ENCODE results near the gene MYO15A.

MYO15A gene

GRCh38 chr17:18146259-18146658 is 37.7 kb downstream of the MYO15A start:
- H3K4me2 ChIP-seq (ENCODE audit: low read depth, low read length, poor library complexity, severe bottlenecking) = no peak overlapping the region
- no peaks in the 10 kb centered on the region for H3K36me3 ChIP-seq (ENCODE audit: insufficient read depth, low read length)
- no peak overlapping the region for H2AFZ ChIP-seq (ENCODE audit: low read length)
- no peak overlapping the region for H3K4me3 ChIP-seq (ENCODE audit: low read length, poor library complexity, severe bottlenecking)
- H3K9me2 ChIP-seq (replicated peaks; ENCODE audit: low read depth, low read length) = no peaks in the 10 kb centered on the region
- no peaks in the 10 kb centered on the region for H3K79me2 ChIP-seq (ENCODE audit: insufficient read depth, low read length)
- H3K27me3 ChIP-seq (ENCODE audit: insufficient read depth, low read length, poor library complexity, severe bottlenecking) = no peaks in the 10 kb centered on the region
- TF ChIP-seq CTCF (conservative IDR thresholded peaks at IDR 0.05; ENCODE audit: low read length) (no peak), EZH2phosphoT487 (IDR thresholded peaks at IDR 0.05; ENCODE audit: borderline replicate concordance) (no peak)
- no peaks in the 10 kb centered on the region for H3K9me3 ChIP-seq (ENCODE audit: insufficient read depth, low read depth, low read length)
- H3K9ac ChIP-seq (ENCODE audit: low read depth, low read length, poor library complexity, severe bottlenecking) = no peak overlapping the region
- H3F3A ChIP-seq (ENCODE audit: low read depth) = no peaks in the 10 kb centered on the region
- H3K4me1 ChIP-seq (ENCODE audit: insufficient read depth, low read length, poor library complexity, severe bottlenecking) = no peaks in the 10 kb centered on the region
- no peaks in the 10 kb centered on the region for H4K20me1 ChIP-seq (ENCODE audit: insufficient read depth, low read length, poor library complexity, severe bottlenecking)

GRCh38 chr17:18146980-18147379 is 38.4 kb downstream of the MYO15A start:
- Histone ChIP-seq H2AFZ (ENCODE audit: low read length) (no peak overlapping the region), H3F3A (ENCODE audit: low read depth) (no peaks in the 10 kb centered on the region), H3K9me3 (ENCODE audit: insufficient read depth, low read depth, low read length) (no peaks in the 10 kb centered on the region), H3K27me3 (ENCODE audit: insufficient read depth, low read length, poor library complexity, severe bottlenecking) (no peaks in the 10 kb centered on the region), H3K9me2 (replicated peaks; ENCODE audit: low read depth, low read length) (no peaks in the 10 kb centered on the region), H3K79me2 (ENCODE audit: insufficient read depth, low read length) (no peaks in the 10 kb centered on the region), H3K36me3 (ENCODE audit: insufficient read depth, low read length) (no peaks in the 10 kb centered on the region), H4K20me1 (ENCODE audit: insufficient read depth, low read length, poor library complexity, severe bottlenecking) (no peaks in the 10 kb centered on the region), H3K4me1 (ENCODE audit: insufficient read depth, low read length, poor library complexity, severe bottlenecking) (no peaks in the 10 kb centered on the region), H3K4me2 (ENCODE audit: low read depth, low read length, poor library complexity, severe bottlenecking) (no peak overlapping the region), H3K4me3 (ENCODE audit: low read length, poor library complexity, severe bottlenecking) (no peak overlapping the region), H3K9ac (ENCODE audit: low read depth, low read length, poor library complexity, severe bottlenecking) (no peak overlapping the region)
- TF ChIP-seq EZH2phosphoT487 (IDR thresholded peaks at IDR 0.05; ENCODE audit: borderline replicate concordance) (no peak), CTCF (conservative IDR thresholded peaks at IDR 0.05; ENCODE audit: low read length) (no peak)

GRCh38 chr17:18148586-18148985 is 40.0 kb downstream of the MYO15A start:
- H3K4me3 ChIP-seq (ENCODE audit: low read length, poor library complexity, severe bottlenecking) = no peak overlapping the region
- TF ChIP-seq EZH2phosphoT487 (IDR thresholded peaks at IDR 0.05; ENCODE audit: borderline replicate concordance) (no peak), CTCF (conservative IDR thresholded peaks at IDR 0.05; ENCODE audit: low read length) (no peak)

More at GRCh38 chr17:18148586-18148985, 40.0 kb downstream of the MYO15A start:
- Histone ChIP-seq H3K9me2 (replicated peaks; ENCODE audit: low read depth, low read length) (no peaks in the 10 kb centered on the region), H3K4me1 (ENCODE audit: insufficient read depth, low read length, poor library complexity, severe bottlenecking) (no peaks in the 10 kb centered on the region), H3K27me3 (ENCODE audit: insufficient read depth, low read length, poor library complexity, severe bottlenecking) (no peaks in the 10 kb centered on the region), H2AFZ (ENCODE audit: low read length) (no peak overlapping the region), H3F3A (ENCODE audit: low read depth) (no peaks in the 10 kb centered on the region), H3K4me2 (ENCODE audit: low read depth, low read length, poor library complexity, severe bottlenecking) (no peak overlapping the region), H3K79me2 (ENCODE audit: insufficient read depth, low read length) (no peaks in the 10 kb centered on the region), H3K9ac (ENCODE audit: low read depth, low read length, poor library complexity, severe bottlenecking) (no peak overlapping the region), H3K9me3 (ENCODE audit: insufficient read depth, low read depth, low read length) (no peaks in the 10 kb centered on the region), H3K36me3 (ENCODE audit: insufficient read depth, low read length) (no peaks in the 10 kb centered on the region), H4K20me1 (ENCODE audit: insufficient read depth, low read length, poor library complexity, severe bottlenecking) (no peaks in the 10 kb centered on the region)

Data from Loucy (cell line).